ENCODE results near the gene KCP. TPM values are rescaled to one million over a fixed set of nuclear protein-coding genes. Genes with fewer than 3 reads are reported as not detected.
"Not testable (repeated sequence)": the region's sequence is repeated elsewhere in the genome, so short reads cannot be mapped to it uniquely, and the experiment has no call there.

KCP gene
- polyA plus RNA-seq (ENCODE audit: insufficient read length in 3 of 3), result 10 to 100 TPM; 10.5 to 12.7 (median 12.1) TPM

DNA sequence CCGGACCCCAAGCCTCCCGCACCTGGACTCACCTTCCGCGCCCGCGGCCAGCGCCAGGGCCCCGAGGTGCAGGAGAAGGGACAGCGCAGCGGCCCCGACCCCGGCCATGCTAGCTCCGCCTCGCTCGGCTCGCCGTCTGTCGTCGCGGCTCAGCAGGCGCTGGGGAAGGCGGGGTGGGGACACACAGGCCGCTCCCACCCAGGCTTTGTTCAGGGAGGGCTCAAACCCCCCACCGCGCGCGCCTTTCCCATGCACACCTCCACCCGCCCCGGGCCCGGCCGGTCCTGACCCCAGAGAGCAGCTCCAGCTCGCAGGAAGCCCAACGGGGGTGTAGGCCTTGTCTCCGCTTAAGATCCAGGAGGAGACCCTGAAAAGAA, at the start of gene KCP:
KCP (minus strand) TSS at position 141 of the 377 bp plus-strand sequence; CDS start at position 108, 33 bp downstream.
- no peak for DNase-seq (ENCODE audit: low read depth in 3 of 3, low spot score in 2 of 3)

DNA sequence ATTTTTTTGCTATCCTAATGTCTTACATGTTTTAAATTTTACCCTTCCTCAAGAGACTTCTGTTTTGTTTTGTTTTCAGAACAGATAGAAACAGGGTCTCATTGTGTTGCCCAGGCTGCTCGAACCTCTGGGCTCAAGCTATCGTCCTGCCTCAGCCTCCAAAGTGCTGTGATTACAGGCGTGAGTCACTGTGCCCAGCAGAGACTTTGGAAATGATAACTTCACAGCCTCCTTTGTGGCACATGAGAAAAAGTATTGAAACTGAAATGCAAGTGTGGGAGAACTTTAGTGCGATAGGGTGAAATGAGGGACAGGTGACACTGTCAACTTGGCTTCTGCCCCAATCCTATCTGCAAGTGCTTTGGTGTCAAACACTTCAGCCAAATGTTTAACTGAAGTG, 48.8 kb upstream of the KCP start:
- DNase-seq (ENCODE audit: low read depth in 3 of 3, low spot score in 2 of 3), result no peak

DNA sequence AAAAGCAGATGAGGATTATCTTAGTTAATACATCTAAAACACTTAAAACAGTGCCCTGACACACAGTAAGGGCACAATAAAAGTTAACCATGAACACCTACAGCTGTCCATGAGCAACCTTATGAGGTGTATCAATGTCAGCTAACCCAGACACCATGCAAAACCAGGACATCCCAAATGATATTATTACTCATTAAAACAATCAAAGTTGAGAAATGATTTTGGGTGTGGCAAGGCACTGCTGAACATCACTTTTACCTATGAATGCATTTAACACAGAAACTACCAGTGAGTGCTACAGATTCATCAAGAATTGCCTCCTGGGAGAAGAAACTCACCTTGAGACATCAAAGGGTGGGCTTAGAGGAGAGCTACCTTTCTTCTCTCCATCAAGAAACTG, 45.5 kb upstream of the KCP start:
- no peak for DNase-seq (ENCODE audit: low read depth in 3 of 3, low spot score in 2 of 3)

GRCh38 chr7:128954830-128955802, 44.6 kb upstream of the KCP start:
- DNase-seq (ENCODE audit: low read depth in 3 of 3, low spot score in 2 of 3), result no peak

- DNase-seq (ENCODE audit: low read depth in 3 of 3, low spot score in 2 of 3), result no peak
Measured at GRCh38 chr7:128954150-128954549, 43.6 kb upstream of the KCP start.

GRCh38 chr7:128951296-128951695, 40.8 kb upstream of the KCP start:
- no peak for DNase-seq (ENCODE audit: low read depth in 3 of 3, low spot score in 2 of 3)

GRCh38 chr7:128948976-128949760, 38.7 kb upstream of the KCP start:
- DNase-seq (ENCODE audit: low read depth in 3 of 3, low spot score in 2 of 3), result no peak

- DNase-seq (ENCODE audit: low read depth in 3 of 3, low spot score in 2 of 3), result no peak
Measured at GRCh38 chr7:128948312-128948973, 37.9 kb upstream of the KCP start.

DNA sequence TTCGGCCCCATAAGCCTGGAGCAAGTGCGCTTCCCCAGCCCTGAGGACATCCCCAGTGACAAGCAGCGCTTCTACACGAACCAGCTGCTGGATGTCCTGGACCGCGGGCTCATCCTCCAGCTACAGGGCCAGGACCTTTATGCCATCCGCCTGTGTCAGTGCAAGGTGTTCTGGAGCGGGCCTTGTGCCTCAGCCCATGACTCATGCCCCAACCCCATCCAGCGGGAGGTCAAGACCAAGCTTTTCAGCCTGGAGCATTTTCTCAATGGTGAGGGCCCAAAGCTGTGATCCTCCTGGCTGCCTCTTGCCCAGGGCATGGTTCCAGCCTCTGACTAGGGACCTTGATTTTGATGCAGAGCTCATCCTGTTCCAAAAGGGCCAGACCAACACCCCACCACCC, 37.3 kb upstream of the KCP start:
- no peak for DNase-seq (ENCODE audit: low read depth in 3 of 3, low spot score in 2 of 3)

- DNase-seq (ENCODE audit: low read depth in 3 of 3, low spot score in 2 of 3), result no peak
Measured at GRCh38 chr7:128946936-128947830, 36.7 kb upstream of the KCP start.

DNA sequence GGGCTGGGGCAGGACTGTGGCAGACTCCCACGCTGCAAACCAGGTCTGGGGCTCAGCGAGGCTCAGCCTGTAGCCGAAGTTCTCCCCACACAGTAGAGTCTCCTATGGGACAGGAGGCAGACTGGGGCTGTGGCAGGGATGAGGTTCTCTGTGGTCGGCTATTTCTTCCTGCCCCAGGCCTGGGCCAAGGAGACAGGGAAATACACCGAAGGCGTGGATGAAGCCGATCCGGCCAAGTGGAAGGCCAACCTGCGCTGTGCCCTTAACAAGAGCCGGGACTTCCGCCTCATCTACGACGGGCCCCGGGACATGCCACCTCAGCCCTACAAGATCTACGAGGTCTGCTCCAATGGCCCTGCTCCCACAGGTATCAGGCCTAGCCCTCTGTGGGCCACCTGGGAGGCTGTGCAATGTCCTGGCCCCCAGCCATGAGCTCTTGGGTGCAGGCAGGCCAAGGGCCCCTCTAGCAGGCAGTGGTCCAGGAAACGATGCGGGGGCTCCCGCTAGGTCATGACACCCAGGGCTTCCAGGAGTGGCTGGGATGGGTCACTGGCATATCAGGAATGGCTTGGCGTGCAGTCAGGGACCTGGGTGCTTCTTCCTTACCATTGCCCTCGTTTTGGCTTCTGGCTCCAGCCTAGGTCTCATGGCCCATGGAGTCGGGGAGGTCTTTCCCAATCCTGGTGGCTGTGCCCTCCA, 35.3 kb upstream of the KCP start:
- no peak for DNase-seq (ENCODE audit: low read depth in 3 of 3, low spot score in 2 of 3)

DNA sequence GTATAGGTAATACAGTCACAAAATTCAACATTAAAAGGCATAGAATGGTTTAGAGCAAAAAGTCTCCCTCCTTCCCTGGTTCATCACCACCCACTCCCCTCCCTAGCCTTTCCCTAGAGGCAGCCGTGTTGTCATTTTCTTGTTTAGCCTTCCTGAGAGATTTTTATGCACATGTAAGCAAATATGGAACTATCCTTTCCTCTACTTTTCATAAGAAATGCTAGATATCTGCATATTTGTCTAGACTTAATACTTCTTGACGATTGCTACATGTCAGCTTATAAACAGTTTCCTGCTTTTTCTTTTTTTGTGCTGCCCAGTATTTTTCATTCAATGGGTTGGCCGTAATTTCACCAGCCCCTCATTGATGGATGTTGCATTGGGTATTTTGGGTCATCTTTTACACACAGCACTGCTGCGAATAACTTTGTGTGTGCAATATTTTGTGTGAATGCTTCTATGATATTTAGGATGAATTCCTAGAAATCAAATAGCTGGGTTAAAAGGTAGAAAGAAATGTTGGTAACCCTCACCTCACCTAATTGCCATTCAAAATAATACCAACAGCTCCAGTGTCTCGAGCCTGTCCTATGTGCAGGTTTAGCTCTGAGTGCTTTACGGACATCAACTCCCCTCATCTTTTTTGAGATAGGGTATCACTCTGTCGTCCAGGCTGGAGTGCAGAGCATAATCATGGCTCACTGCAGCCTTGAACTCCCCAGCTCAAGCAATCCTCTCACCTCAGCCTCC, 34.2 kb upstream of the KCP start:
- no peak for DNase-seq (ENCODE audit: low read depth in 3 of 3, low spot score in 2 of 3)

DNA sequence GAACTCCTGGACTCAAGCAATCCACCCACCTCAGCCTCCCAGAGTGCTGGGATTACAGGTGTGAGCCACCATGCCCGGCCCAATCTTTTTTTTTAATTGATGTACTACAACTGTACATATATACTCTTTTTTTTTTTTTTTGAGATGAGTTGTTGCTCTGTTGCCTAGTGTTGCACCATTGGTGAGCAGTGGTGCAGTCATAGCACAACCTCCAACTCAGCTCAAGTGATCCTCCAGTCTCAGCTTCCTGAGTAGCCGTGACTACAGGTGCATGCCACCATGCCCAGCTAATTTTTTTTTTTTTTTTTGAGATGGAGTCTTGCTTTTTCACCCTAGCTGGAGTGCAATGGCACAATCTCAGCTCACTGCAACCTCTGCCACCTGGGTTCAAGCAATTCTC, 32.7 kb upstream of the KCP start:
- DNase-seq (ENCODE audit: low read depth in 3 of 3, low spot score in 2 of 3), result not testable (repeated sequence)

GRCh38 chr7:128941946-128942526, 31.5 kb upstream of the KCP start:
- no peak for DNase-seq (ENCODE audit: low read depth in 3 of 3, low spot score in 2 of 3)

DNA sequence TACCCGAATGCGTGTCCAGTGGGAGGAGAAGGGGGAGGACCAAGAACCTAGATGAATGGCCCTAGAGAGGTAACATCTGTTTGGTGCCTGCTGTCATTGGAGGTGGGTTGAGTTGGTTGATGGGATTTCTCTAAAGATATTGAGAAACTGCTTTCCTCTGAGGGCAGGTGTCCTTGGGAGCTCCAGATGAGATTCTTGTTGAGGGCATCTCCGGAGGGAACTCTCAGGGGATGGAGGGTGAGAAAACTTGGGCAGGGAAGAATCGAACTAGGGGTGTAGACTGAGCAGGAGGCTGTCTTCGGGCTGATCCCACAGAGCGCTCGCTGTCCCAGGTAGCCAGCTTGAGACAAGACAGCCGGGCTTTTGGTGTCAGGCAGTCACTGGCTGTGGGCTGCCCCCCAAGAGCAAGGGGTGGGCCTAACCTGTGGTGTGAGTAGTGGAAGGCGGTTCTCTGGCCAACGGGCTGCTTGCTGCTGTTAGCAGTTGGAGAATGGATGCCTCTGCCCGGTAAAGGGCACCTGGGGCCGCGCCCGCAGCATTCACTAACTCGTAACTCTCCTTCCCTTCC, 30.9 kb upstream of the KCP start:
- DNase-seq (ENCODE audit: low read depth in 3 of 3, low spot score in 2 of 3), result no peak

GRCh38 chr7:128940494-128941322, 30.2 kb upstream of the KCP start:
- DNase-seq (ENCODE audit: low read depth in 3 of 3, low spot score in 2 of 3), result no peak

GRCh38 chr7:128939861-128940410, 29.4 kb upstream of the KCP start:
- DNase-seq (ENCODE audit: low read depth in 3 of 3, low spot score in 2 of 3), result no peak
